A673 (cell line): ENCODE data around the gene TBC1D22A. TPM values are rescaled to one million over a fixed set of nuclear protein-coding genes. Genes with fewer than 3 reads are reported as not detected.

Experiments used
- BruUV-seq: library from RNA; stranded (reverse); fragments of 400-500 nt; replicated peaks from 2 replicates; lab custom pipeline; 2021; lab: Mats Ljungman, UMichigan
- CTCF ChIA-PET: fragments of 300-600 bp; sonication (Branson Sonifier 250); formaldehyde crosslinking; loops from one replicate; lab custom pipeline; 2022; ENCODE audit warnings: antibody characterized with exemption; lab: Charles Lee
- POLR2A ChIA-PET: fragments of 300-600 bp; sonication (Branson Sonifier 250); formaldehyde crosslinking; loops from one replicate; lab custom pipeline; 2022; ENCODE audit warnings: antibody characterized with exemption; ENCODE audit not compliant: low non-redundant PET; lab: Charles Lee
- DNase-seq: peaks from one replicate; pipeline ENCODE4 v3.0.0-alpha.2; 2015; ENCODE audit warnings: low spot score
- H3K27ac ChIP-seq: fragments of 200-600 bp; sonication (generic); 2 replicates; pipeline ENCODE4 v1.5.1; 2016; ENCODE audit warnings: mixed run types, low read depth, mild to moderate bottlenecking, mixed read lengths, antibody characterized with exemption, low read length; ENCODE audit not compliant: poor library complexity, severe bottlenecking
- H3K27me3 ChIP-seq: fragments of 200-600 bp; sonication (generic); replicated peaks from 2 replicates; pipeline ENCODE4 v1.6.1; 2017; ENCODE audit warnings: mixed run types, low read depth, mild to moderate bottlenecking, mixed read lengths, antibody characterized with exemption, low read length; ENCODE audit not compliant: insufficient read depth, poor library complexity
- H3K36me3 ChIP-seq: fragments of 200-600 bp; sonication (generic); 2 replicates; pipeline ENCODE4 v1.6.1; 2016; ENCODE audit warnings: mixed run types, mild to moderate bottlenecking, mixed read lengths, antibody characterized with exemption, low read length; ENCODE audit not compliant: insufficient read depth, poor library complexity, severe bottlenecking
- H3K4me1 ChIP-seq: fragments of 200-600 bp; sonication (generic); 2 replicates; pipeline ENCODE4 v1.6.1; 2017; ENCODE audit warnings: mixed run types, mild to moderate bottlenecking, mixed read lengths, antibody characterized with exemption, low read length; ENCODE audit not compliant: insufficient read depth, poor library complexity, severe bottlenecking
- H3K4me3 ChIP-seq: fragments of 200-600 bp; sonication (generic); 2 replicates; pipeline ENCODE4 v1.5.1; 2016; ENCODE audit warnings: low read depth, mixed run types, mild to moderate bottlenecking, mixed read lengths, low read length; ENCODE audit not compliant: poor library complexity, severe bottlenecking
- H3K9me3 ChIP-seq: fragments of 200-600 bp; sonication (generic); 2 replicates; pipeline ENCODE4 v1.6.1; 2016; ENCODE audit warnings: mixed run types, low read depth, mild to moderate bottlenecking, mixed read lengths, antibody characterized with exemption, low read length; ENCODE audit not compliant: poor library complexity, severe bottlenecking
- CTCF ChIP-seq: fragments of 300-800, 200-600 bp; sonication (generic); conservative IDR thresholded peaks from 2 replicates; pipeline ENCODE4 v1.5.1; 2017; ENCODE audit warnings: low read depth, mild to moderate bottlenecking, antibody characterized with exemption, low read length, moderate library complexity, mixed read lengths
- EZH2 ChIP-seq: fragments of 200-600 bp; sonication (generic); IDR thresholded peaks from 2 replicates; pipeline ENCODE4 v1.6.1; 2017; ENCODE audit warnings: borderline replicate concordance, low read depth, mild to moderate bottlenecking, mixed read lengths, antibody characterized with exemption, low read length; ENCODE audit not compliant: poor library complexity, severe bottlenecking
- intact Hi-C: fragments of 100-400 bp; cut with micrococcal nuclease; formaldehyde crosslinking; loops from one replicate; pipeline ENCODE4 v1.10.0; 2022; ENCODE audit not compliant: unreplicated experiment
- total RNA-seq: library from RNA; stranded (reverse); gene quantifications from 2 replicates; pipeline ENCODE4 v1.2.3, GENCODE V29; 2021

Gene TBC1D22A
- total RNA-seq, 1 experiment from 2014 or later: 22.5 TPM

- Histone ChIP-seq H3K4me3 (no peak overlapping the region), H3K27ac (no peak overlapping the region), H3K36me3 (peaks cover under 1% of the 10 kb centered on the region), H3K27me3 (no peaks in the 10 kb centered on the region), H3K4me1 (no peaks in the 10 kb centered on the region), H3K9me3 (no peaks in the 10 kb centered on the region)
- no TSS peak for BruUV-seq
- no peak for DNase-seq
- TF ChIP-seq EZH2: no peak
- intact Hi-C loops: no loop called here
- CTCF ChIA-PET: no interaction called here
- POLR2A ChIA-PET: no interaction called here
Measured at GRCh38 chr22:46913351-46913750, 150.9 kb downstream of the TBC1D22A start.

GRCh38 chr22:46914481-46914880, 152.0 kb downstream of the TBC1D22A start:
- intact Hi-C loops: no loop called here
- Histone ChIP-seq H3K27ac (no peak overlapping the region), H3K27me3 (no peaks in the 10 kb centered on the region), H3K4me1 (no peaks in the 10 kb centered on the region), H3K36me3 (peaks cover 3% of the 10 kb centered on the region), H3K9me3 (no peaks in the 10 kb centered on the region), H3K4me3 (no peak overlapping the region)
- TF ChIP-seq EZH2 (no peak), CTCF (no peak)
- POLR2A ChIA-PET: no interaction called here
- no TSS peak for BruUV-seq
- CTCF ChIA-PET: no interaction called here
- no peak for DNase-seq

- BruUV-seq: no TSS peak
- POLR2A ChIA-PET: no interaction called here
- TF ChIP-seq EZH2 (no peak), CTCF (no peak)
- CTCF ChIA-PET: no interaction called here
- Histone ChIP-seq H3K27me3 (no peaks in the 10 kb centered on the region), H3K4me1 (no peaks in the 10 kb centered on the region), H3K27ac (no peak overlapping the region), H3K9me3 (no peaks in the 10 kb centered on the region), H3K4me3 (no peak overlapping the region), H3K36me3 (peaks cover 3% of the 10 kb centered on the region)
- intact Hi-C loops: no loop called here
- no peak for DNase-seq
Measured at GRCh38 chr22:46914916-46915894, 152.8 kb downstream of the TBC1D22A start.
